T47D (cell line): ENCODE data around the gene HAGH.
A peak's percentile ranks its signal among the peaks of the same experiment; 100 is the strongest.

Source experiments
- DNase-seq, 2 experiments: peaks; one replicate each; pipeline versions ENCODE4 v3.0.0 to v3.0.0-alpha.2; 2011 to 2012; ENCODE audit warnings: low read depth in 1 of 2, low spot score in 1 of 2
- JUND ChIP-seq: IDR thresholded peaks from 2 replicates; pipeline ENCODE4 v1.6.1; 2012; ENCODE audit warnings: low read depth
- in situ Hi-C: cut with HindIII; loops from 2 replicates; pipeline ENCODE4 v1.10.0; 2016; ENCODE audit warnings: low sequenced_read_pairs, low pct_unique_long_range_greater_than_20kb

Gene HAGH

GRCh38 chr16:1857433-1858097, 30.9 kb upstream of the HAGH start:
- DNase-seq: no peak
- TF ChIP-seq JUND: no peak
- in situ Hi-C loops: no loop called here

GRCh38 chr16:1851793-1852192, 25.2 kb upstream of the HAGH start:
- no peak for DNase-seq
- in situ Hi-C loops: no loop called here
- no peak for TF ChIP-seq JUND

- TF ChIP-seq JUND: no peak
- in situ Hi-C loops: no loop called here
- no peak for DNase-seq
These were observed 24.4 kb upstream of the HAGH start for GRCh38 chr16:1850981-1851380.

GRCh38 chr16:1846416-1846815, 19.8 kb upstream of the HAGH start:
- DNase-seq: no peak
- in situ Hi-C loops: no loop called here
- TF ChIP-seq JUND: no peak

GRCh38 chr16:1845985-1846384, 19.4 kb upstream of the HAGH start:
- no peak for TF ChIP-seq JUND
- in situ Hi-C loops: no loop called here
- DNase-seq: no peak

GRCh38 chr16:1839554-1839953, 12.9 kb upstream of the HAGH start:
- no peak for TF ChIP-seq JUND
- DNase-seq: peak in 1 of 2 experiments; percentile 56
- in situ Hi-C loops: no loop called here

- TF ChIP-seq JUND: no peak
- no peak for DNase-seq
- in situ Hi-C loops: no loop called here
These were observed 7.5 kb upstream of the HAGH start for GRCh38 chr16:1834096-1834495.

GRCh38 chr16:1832838-1833454, 6.3 kb upstream of the HAGH start:
- in situ Hi-C loops: no loop called here
- no peak for TF ChIP-seq JUND
- no peak for DNase-seq

- TF ChIP-seq JUND: no peak
- in situ Hi-C loops: no loop called here
- no peak for DNase-seq
These were observed 4.8 kb upstream of the HAGH start for GRCh38 chr16:1831186-1832075.

- in situ Hi-C loops: no loop called here
- no peak for DNase-seq
These were observed 3.6 kb upstream of the HAGH start for GRCh38 chr16:1830213-1830612.

GRCh38 chr16:1828645-1829410, 2.2 kb upstream of the HAGH start:
- no peak for DNase-seq
- no peak for TF ChIP-seq JUND
- in situ Hi-C loops: no loop called here

More at GRCh38 chr16:1830213-1830612, 3.6 kb upstream of the HAGH start:
- no peak for TF ChIP-seq JUND
